HG02759 (cell line): ENCODE data around the gene ATXN7L2.

Experiments
- ATAC-seq: cut with Tn5 transposase; IDR thresholded peaks from one replicate; pipeline ENCODE4 v1.9.1; 2021; ENCODE audit warnings: mild to moderate bottlenecking, moderate library complexity; ENCODE audit not compliant: unreplicated experiment

Gene ATXN7L2

DNA sequence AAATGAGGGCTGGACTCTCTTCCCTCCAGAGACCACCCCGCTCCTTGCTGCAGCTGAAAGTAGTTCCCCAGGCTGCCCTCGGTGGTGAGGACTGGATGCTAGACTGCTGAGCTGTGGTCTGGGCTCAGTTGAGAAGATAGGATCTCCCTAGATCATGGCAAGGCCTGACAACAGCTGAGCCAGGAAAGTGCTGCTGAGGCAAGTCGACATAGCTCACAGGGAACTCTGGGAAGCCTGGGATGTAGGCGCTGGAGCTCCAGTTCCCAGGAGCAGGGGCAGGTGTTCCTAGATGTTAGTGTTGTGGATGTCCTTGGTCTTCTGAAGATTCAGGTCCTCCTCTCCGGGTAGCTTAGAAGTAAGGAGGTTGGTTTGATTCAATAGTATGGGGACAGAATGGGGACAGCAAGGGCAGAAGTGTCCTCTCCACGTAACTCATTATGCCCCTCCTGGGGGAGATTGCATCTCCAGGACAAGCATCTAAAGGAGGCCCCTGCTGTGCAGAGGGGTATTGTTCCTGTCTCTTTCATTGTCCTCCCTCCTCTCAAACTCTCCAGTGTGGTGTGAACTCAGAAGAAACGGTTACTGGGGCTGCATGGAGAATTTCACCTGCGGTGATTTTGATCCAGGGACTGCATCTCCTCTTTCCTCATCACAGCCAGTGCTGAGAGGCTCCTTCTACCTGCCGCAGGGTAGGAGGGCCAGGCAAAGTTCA lies 13.9 kb downstream of the ATXN7L2 start:
- no peak for ATAC-seq

DNA sequence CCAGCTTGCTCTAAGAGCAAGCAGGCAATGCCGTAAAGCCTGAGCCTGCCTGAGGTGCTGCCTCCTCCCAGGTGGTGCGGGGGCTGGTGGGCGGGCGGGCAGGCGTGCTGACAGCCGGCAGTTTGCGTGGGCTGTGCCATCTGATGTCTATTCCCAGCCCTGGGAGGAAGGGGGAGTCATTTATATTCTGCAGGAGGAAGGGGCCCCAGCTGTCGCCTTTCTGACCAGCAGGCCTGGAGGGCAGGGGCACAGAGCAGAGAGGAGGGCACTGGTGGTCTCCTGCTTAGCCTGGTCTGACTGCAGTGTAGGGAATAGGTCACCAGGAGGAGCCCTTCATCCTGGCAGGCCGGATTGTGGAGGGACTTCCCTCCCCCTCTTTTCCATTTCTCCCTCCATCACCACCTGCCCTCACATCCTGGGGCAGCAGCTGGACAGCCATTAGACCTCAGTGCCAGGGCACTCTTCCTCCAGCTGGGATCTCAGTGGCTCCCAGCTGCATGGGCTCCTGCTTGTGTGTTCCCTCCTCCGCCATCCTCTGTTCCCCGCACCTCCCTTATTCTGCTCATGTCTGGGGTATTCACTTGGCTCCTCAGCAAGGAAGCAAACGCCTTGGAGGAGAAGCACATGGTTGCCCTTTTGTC lies 14.6 kb downstream of the ATXN7L2 start:
- ATAC-seq = no peak

DNA sequence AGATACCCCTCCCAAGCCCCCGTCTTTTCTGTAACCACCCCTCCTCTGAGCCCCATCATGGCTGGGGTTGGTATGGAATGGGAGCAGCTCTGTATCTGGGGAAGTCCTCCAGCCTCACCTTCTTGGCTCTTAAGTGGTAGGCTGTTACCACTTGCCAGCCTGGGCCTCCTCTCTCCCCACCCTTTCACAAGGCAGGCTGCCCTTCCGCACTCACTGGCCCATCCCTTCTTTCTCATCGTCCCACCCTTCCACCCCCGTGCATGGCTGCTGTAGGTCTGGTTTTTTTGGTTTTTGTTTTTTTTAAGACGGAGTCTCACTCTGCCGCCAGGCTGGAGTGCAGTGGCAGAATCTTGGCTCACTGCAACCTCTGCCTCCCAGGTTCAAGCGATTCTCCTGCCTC lies 15.4 kb downstream of the ATXN7L2 start:
- ATAC-seq = no peak

DNA sequence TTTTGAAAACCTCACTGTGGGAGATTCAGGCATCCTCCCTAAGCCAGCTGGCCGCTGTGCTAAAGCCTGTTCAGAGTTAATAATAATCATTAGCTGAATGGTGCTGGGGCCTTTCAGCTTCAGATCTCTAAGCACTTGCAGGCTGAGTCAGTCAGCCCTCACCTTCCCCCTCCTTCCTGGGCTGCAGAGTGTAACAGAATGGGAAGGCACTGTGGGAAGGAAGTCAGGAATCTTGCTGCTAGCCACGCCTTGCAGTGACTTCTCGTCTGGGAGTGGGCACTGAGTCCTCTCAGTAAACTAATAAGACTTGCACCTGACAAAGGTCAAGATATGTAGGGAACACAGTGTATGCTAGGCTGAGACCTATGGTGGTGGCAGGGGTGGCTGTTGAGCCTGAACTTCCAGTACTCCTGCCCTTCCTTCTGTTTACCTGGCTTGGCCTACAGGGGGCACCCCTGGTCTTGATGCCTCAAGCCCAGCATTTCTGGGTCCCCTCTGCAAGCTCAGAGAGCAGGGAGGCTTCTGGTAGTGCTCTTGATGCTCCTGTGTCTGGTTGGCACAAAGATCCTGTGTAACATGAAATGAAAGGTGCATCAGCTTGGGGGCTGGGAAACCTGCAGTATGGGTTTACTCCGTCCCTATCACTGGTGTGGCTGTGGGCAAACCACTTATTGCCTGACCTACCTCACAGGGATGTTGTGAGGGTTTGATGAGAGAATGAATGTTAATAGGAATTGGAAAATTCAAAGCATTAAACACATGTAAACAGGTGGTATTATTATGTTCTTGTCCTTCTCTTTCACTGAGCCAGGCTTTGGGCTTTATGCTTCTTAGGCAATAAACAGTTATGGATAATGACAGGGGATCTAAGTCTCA lies 16.2 kb downstream of the ATXN7L2 start:
- ATAC-seq = no peak

DNA sequence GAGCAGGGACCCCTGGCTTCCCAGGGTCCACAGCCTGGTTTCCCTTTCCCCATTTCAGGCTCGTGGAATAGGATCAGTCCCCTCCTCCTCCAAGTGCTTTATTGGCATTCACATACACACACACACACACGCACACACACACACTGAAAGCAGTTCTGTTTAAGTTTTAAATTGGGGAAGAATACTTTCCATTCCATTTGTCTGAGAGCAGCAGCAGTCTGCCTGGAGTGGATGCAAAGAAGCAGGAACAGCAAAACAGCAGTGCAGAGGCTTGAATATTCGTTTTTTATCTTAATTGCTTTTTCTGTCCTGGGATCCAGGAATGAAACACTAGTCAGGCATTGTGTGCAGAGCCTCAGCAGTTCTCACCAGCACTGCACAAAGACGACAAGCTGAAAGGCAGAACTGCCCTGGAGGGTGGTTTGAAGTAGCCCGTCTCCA lies 17.3 kb downstream of the ATXN7L2 start:
- ATAC-seq = no peak

DNA sequence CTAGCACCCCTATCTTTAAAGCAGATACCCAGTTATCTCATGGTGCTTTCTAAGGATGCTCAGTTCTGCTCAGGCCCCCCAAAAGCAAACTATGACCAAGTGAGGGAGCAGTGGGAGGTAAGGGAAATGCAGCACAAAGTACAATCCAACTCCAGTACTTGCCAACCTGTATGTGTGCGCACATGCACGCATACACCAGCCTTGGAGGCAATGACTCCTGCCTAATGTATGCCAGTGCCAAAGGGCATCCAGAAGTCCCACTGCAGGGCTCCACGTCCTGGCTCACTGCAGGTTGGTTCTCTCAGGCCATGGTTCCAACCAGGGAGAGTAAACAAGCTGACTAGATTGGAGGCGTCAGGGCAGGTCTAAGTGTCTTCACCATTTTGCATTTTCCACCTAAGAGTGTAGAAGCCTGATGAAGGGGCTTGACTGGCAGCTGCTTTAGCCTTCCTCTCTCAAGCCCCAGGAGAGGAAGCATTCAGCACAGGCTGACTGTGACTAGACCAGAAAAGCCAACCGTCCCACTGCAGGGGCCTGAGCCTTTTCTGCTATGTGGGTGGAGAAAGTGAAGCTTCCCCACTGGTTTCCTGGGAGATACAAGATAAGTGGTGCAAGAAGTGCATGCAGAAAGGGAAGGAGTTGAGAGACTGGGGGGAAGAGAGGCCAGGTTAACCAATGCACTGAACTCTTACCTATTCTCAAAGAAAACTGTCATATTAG lies 18.1 kb downstream of the ATXN7L2 start:
- ATAC-seq = no peak

DNA sequence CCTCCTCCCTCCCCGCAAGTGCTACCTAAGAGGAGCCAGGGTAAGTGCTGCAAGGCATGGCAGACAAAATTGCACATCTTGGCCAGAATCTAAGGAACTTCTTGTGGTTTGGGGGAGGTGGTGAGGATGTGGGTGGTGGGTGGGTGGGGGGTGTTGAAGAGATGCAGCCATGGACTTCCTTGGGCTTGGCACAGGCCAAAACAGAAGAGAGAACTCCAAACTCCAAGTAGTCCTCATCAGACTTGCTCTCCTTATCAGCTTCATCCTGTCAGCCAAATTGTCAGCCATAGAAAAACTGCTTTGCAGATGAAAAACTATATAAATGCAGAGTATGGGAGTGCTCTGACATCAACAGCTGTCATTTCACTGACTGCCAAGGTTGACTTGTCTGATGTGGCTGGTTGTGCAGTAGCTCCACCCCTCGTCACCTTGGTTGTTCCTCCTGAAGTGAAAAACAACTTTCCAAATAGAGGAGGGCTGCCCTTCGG lies 18.7 kb downstream of the ATXN7L2 start:
- no peak for ATAC-seq

DNA sequence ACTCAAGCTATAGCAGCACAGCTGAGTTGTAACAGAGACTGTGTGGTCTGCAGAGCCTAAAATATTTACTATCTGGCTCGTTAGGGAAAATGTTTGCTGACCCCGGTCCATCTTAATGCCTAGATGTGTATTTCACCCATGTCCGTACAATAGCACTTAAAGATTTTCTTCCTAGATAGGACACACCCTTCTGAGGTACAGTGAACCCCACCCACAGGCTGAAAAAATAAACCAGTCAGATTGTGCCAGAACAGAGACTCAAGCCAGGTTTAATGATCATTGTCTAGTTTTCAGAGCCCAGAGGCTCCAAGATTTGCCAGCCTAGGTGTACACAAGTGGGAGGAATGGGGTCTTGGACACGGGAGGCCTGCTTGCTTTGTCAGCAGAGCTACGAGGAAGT lies 20.2 kb downstream of the ATXN7L2 start:
- ATAC-seq = no peak

DNA sequence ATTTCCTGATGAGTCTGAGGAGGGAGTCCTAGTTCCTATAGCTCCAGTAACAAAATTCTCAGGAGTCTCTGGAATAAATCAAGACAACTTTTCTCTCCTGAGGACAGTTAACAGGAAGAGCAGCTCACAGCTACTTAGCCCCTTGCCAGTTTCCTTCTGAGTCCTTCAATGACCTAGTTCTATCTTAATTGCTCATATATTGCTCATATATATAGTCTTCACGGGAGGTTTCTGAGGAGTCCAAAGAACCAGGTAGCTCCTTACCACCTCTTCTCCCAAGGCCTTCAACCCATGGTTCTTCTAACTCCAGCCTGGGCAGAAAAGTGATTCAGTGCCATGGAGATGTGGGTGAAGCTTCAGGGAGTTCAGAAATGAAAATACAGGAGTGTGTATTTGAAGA lies 21.3 kb downstream of the ATXN7L2 start:
- ATAC-seq = no peak

DNA sequence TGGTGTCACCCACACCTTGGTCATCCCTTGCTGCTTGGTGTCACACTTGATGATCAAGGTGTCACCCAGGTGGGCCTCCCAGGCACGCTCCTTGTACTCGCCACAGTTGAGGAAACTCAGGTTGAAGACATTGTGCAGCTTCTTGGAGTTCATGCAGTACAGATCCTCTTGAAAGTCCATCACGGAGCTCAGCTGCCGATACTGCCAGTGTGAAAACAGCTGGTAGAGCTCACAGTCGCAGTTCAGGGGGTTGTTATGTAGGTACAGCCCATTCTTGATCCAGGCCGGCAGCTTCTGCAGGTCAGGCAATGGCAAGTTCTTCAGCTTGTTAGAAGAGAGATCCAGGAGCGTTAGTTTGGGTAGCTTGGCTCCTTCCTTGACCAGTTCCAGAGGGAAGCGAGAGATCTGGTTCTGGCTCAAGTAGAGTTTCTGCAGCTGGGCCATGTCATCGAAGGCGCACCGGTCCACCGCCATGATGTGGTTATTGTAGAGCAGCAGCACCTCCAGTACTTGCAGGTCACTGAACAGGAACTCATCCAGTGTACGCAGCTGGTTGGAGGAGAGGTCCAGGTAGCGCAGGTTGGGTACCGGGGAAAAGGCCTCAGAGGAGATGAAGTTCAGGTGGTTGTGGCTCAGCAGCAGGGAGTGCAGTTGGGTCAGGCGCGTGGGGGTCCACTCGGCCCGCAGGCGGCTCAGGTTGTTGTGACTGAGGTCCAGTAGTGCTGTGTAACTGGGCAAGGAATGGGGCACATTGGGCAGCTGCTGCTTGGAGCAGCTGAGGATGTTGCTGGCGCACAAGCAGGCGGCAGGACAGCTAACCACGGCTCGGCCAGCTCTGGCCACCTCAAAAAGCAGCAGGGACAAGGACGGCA lies 24.5 kb downstream of the ATXN7L2 start:
- no peak for ATAC-seq

DNA sequence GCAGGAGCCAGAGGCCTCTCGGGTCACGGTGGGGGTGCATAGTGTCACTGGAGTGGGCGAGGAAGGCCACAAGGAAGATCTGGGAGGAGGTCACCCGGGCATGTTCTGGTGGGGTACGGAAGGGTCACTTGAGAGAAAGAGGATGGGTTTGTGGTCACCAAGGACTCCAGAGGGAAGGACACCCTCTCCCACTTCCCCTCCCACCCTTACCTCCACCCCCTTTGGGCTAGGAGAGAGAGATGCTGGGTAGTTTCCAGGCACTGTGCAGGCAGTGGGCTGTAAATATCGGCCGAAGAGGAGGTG lies 25.1 kb downstream of the ATXN7L2 start:
- no peak for ATAC-seq

DNA sequence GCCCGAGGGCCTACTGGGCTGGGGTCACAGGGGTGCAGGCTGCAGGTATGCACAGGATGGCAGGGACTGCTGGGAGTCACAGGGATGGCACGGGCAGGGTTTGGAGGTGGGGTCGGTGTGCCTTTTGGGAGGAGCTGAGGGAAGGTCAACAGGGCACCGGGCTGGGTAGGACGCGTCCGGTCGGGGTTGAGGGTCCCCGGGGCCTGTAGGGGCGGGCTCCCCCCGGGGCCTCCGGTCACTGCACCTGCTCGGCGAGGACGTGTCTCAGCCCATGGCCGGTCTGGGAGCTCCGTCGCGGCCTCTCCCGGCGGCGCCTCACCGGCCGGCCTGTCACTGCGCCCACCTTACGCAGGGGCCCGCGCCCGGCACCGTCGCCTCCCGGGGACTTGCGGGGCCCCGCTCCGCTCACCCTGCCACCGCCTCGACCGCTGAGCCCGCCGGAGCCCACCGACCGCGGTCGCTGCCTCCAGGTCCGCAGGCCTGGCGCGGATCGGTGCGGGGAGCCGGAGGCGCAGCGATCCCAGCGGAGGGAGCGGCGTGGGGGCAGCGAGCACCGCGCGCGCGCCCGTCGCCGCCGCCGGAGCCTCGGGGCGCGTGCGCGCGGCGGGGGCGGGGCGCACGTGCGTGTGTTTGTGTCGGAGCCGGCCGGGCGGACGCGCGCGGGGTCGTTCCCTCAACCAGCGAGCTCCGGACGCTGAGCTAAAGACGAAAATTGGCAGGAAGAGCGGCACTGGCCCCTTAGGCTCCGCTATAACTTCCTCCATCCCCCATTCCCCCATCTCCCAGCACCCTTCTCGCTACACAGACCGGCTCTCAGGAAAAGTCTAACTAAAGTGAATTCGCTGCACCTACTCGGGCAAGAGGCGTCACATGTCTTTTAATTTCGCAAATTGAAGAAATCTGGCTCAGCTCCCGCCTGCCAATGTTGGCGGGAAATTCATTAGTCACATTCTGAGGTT lies 25.8 kb downstream of the ATXN7L2 start, which contains the start of gene AMIGO1:
Gene AMIGO1 (minus strand): TSS at position 552 of the 959 bp plus-strand sequence. CDS start 815 bp downstream, outside the sequence.
- ATAC-seq = peak; percentile 74

DNA sequence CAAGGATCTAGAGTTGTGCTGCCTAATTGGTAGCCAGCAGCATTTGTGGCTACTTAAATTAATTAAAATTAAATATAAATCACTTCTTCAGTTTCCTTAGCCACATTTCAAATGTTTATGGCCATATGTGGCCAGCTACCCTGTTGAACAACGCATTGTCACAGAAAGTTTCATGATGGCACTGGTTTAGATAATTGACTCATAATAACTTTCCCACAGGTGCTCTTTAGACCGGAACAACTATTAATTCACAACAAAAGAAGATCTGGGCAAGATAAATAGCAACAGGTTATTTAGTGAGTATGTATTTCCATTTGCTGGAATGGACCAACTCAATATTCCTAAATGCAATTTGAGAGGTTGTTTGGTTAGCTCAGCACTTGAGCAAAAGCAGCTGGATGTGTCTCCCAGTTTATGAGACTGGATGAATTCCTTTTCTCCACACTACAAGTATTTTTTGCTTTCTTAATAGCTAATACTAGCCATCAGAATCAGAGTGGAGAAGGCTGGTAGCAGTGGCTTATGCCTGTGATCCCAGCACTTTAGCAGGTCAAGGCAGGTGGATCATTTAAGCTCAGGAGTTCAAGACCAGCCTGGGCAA lies 29.5 kb downstream of the ATXN7L2 start:
- no peak for ATAC-seq

DNA sequence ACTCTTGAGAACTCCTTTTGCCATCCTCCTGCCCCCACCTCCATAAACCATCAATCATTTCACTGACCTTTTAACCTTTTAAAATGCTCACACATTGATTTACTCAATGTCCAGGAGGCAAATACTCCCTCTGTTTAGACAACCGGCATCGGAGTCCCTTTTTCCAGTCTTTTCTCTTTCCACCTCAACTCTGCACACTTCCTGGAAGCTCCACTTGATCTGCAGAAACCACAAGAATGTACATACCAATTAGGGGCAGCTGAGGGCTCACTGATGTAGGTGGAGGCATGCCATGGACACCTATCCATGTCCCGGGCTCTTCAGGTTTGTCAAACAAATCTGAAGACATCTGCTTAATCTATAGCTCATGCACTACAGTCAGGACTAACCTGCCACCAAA lies 31.1 kb downstream of the ATXN7L2 start:
- ATAC-seq = no peak

DNA sequence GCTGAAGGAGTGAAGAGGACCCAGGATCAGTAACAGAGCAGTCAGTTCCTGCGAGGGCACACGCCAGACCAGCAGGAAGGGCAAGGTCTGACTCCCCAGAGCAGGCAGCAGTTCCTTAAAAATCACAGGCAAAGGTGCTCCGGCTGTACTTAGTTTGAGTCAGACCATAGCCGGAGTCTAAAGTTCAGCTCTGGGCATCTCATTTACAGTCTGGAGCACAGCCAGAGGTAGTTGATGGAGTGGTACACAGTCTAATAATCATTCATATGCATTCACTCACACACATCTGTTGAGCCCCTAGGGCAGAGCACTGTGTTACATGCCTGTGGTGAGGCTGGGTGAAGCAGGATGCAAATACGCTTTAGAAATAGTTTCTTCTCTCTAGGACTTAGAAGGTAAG lies 33.2 kb downstream of the ATXN7L2 start:
- ATAC-seq = no peak

DNA sequence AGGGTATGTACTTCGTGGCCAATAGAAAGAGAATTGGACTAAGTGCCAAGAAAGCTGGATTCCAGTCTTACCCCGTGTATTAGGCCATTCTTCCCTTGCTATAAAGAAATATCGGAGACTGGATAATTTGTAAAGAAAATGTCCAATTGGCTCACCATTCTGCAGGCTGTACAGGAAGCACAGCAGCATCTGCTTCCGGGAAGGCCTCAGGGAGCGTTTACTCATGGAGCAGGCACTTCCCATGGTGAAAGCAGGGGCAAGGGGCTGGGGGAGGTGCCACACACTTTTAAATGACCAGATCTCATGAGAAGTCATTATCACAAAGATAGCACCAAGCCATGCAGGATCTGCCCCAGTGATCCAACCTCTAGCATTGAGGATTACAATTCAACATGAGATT lies 33.6 kb downstream of the ATXN7L2 start:
- ATAC-seq = no peak

DNA sequence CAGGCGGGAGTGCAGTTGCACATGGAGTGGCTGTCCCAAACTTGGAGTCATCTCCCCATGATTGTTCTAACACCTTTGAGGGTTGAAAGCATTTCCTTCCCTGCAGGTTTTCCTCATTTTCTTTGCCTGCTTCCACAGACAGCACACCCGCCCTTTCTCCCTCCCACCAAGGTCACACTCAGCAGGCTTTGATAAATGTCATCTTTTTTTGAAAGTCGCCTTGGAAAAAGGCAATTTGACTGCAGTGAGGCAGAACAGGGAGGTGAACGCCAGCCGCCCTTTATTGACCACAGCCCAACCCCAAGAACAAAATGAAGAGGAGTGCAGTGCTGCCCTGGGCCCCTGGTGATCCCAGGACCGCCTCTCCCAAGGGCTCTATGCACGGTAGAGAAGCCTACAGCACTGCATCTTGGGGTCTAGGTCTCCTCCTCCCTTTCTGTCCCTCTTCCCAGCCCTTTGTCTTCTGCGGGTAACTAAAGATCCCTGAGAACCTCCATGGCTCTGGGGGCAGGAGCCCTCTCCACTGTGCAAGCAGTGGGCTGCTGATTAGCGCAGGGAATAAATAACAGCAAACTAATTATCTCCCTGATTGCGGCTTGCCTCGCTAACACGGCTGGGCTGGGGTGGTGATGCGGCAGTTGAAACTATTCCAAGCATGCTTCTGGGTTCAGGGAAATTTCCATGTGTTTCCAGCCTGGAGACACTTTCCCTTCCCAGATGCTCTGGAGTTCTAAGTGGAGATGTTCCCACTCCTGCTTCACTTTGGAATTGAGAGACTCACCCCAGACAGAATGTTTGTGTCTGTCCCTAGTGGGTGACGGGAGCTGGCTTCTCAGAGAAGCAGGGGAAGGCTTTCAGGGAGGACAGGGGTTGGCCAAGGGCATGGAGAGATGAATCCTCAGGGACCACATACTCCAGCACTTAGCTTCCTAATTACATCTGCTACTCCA lies 37.6 kb downstream of the ATXN7L2 start:
- ATAC-seq = no peak
